BJ (cell line): ENCODE measurements around the gene RAB3IL1. TPM values are rescaled to one million over a fixed set of nuclear protein-coding genes. Genes with fewer than 3 reads are reported as not detected.

ENCODE experiments used
- CTCF ChIA-PET: fragments of 350-600 bp; formaldehyde crosslinking; extraction: SDS; loops from one replicate; lab custom pipeline; 2021; ENCODE audit warnings: antibody characterized with exemption, inconsistent platforms; lab: Yijun Ruan, JAX
- POLR2A ChIA-PET: fragments of 300-600 bp; sonication (Branson Sonifier 250); formaldehyde crosslinking; extraction: SDS; loops from one replicate; lab custom pipeline; 2021; ENCODE audit warnings: antibody characterized with exemption; lab: Charles Lee
- DNase-seq: peaks from one replicate; pipeline ENCODE4 v3.0.0-alpha.2; 2011; ENCODE audit warnings: low read depth
- H3K27me3 ChIP-seq: 2 replicates; pipeline ENCODE4 v1.6.0; 2011; ENCODE audit warnings: low read length; ENCODE audit not compliant: control insufficient read depth, insufficient read depth
- H3K36me3 ChIP-seq: 2 replicates; pipeline ENCODE4 v1.5.1; 2011; ENCODE audit warnings: low read length; ENCODE audit not compliant: control insufficient read depth, insufficient read depth
- H3K4me3 ChIP-seq: 2 replicates; pipeline ENCODE4 v1.5.1; 2011; ENCODE audit warnings: low read depth, mild to moderate bottlenecking, control low read depth, low read length
- polyA plus RNA-seq: library from polyadenylated mRNA; depleted of rRNA; stranded (reverse); fragments of >200 nt; gene quantifications from 2 replicates; pipeline ENCODE4 v1.2.3, GENCODE V29; 2011
- TF ChIP-seq, protein P1 (sequence below): IDR thresholded peaks from 2 replicates; pipeline ENCODE4 v1.5.1; 2011; ENCODE audit warnings: low read depth, mild to moderate bottlenecking, control low read depth, inconsistent platforms, low read length, moderate library complexity; ENCODE audit not compliant: insufficient read depth

RAB3IL1 gene
- polyA plus RNA-seq, 1 experiment: 15.1 TPM

DNA sequence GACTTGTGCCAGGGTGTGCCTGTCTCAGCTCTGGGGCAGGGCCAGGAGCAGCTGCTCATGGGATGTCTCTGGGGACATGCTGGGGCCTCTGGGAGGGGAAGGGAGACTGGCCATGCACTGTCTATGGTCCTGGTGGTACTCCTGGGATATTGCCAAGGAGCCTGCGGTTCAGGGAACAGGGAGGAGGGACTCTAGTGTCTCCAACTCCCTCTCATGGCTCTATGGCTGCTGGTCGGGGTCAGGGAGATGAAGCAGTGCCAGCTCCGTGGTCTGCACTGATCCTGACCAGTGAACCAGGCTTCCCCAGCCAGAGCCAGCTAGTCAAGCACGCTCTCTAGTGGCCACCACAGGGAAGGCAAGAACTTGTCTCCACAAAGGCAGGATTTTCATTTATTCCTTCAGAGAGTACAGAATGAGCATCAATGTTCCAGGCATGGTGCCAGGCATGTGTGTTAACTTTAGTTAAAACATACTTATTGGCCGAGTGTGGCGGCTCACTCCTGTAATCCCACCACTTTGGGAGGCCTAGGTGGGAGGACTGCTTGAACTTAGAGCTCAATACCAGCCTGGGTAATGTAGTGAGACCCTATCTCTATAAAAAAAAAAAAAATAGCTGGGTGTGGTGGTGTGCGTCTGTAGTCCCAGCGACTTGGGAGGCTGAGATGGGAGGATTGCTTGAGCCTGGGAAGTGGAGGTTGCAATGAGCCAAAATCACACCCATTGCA lies 30.3 kb upstream of the RAB3IL1 start:
- H3K36me3 ChIP-seq: no peaks in the 10 kb centered on the region
- peaks cover 2% of the 10 kb centered on the region for H3K27me3 ChIP-seq
- H3K4me3 ChIP-seq: no peak overlapping the region
- DNase-seq: no peak
- ChIA-PET POLR2A (no interaction called here), CTCF (interaction anchor here (0.6 to 10.2 kb wide), 36 partner anchors 10 to 163 kb away, joined by 3 to 374 read pairs (median 6); partner anchors contain the start of genes FEN1, FTH1, RAB3IL1 and TMEM258)
- TF ChIP-seq, protein P1, sequence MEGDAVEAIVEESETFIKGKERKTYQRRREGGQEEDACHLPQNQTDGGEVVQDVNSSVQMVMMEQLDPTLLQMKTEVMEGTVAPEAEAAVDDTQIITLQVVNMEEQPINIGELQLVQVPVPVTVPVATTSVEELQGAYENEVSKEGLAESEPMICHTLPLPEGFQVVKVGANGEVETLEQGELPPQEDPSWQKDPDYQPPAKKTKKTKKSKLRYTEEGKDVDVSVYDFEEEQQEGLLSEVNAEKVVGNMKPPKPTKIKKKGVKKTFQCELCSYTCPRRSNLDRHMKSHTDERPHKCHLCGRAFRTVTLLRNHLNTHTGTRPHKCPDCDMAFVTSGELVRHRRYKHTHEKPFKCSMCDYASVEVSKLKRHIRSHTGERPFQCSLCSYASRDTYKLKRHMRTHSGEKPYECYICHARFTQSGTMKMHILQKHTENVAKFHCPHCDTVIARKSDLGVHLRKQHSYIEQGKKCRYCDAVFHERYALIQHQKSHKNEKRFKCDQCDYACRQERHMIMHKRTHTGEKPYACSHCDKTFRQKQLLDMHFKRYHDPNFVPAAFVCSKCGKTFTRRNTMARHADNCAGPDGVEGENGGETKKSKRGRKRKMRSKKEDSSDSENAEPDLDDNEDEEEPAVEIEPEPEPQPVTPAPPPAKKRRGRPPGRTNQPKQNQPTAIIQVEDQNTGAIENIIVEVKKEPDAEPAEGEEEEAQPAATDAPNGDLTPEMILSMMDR: peak; percentile 98

DNA sequence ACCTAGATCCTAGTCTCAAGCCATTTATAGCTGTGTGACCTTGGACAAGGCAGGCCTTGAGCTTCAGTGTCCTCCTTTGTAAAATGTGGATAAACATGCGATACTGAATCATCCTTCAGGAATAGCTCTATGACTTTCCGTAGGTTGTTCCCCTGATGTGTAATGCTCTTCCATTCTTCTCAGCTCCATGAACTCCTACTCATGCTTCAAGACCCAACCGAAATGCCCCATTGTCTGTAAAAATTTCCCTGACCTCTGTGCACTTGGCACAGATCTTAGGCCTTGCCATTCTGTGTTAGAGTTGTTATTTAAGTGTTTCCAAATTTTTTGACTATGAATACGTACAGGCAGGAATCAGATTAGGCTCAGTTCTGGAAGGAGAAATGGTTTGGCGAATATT lies 29.5 kb upstream of the RAB3IL1 start:
- ChIA-PET CTCF (interaction anchor here (0.6 to 10.2 kb wide), 34 partner anchors 10 to 164 kb away, joined by 3 to 374 read pairs (median 8); partner anchors contain the start of genes FEN1, FTH1, RAB3IL1 and TMEM258), POLR2A (no interaction called here)
- no peak for DNase-seq
- no peak overlapping the region for H3K4me3 ChIP-seq
- TF ChIP-seq, protein P1: no peak
- no peaks in the 10 kb centered on the region for H3K36me3 ChIP-seq
- H3K27me3 ChIP-seq: peaks cover 2% of the 10 kb centered on the region

DNA sequence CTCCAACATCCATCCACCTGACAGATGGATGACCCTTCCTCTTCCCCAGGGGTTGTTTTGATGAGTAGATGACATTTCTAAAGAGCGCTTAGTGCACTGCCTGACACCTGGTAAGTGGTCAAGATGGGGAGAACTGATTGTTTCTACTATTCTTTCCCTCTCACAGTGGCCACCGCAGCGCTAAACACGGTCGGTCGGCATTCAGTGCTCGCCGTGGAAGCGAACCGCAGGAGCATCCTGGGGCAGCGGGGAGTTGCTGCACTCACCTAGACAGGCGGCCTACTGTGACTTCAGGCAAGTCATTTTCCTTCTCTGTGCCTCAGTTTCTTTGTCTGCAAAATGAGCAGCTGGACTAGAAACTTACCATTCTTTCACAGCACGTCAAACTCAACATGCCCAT lies 27.8 kb upstream of the RAB3IL1 start:
- peaks cover 2% of the 10 kb centered on the region for H3K27me3 ChIP-seq
- DNase-seq: no peak
- ChIA-PET CTCF (interaction anchor here (0.6 to 10.2 kb wide), 11 partner anchors 11 to 468 kb away, joined by 3 to 374 read pairs (median 4); no protein-coding TSS in a partner anchor), POLR2A (no interaction called here)
- H3K4me3 ChIP-seq: no peak overlapping the region
- TF ChIP-seq, protein P1: no peak
- no peaks in the 10 kb centered on the region for H3K36me3 ChIP-seq

GRCh38 chr11:61940466-61940865 lies 23.1 kb upstream of the RAB3IL1 start:
- no peak for DNase-seq
- TF ChIP-seq, protein P1: no peak
- Histone ChIP-seq H3K36me3 (no peaks in the 10 kb centered on the region), H3K4me3 (no peak overlapping the region), H3K27me3 (peaks cover 3% of the 10 kb centered on the region)
- ChIA-PET POLR2A (no interaction called here), CTCF (interaction anchor here (0.6 to 3.1 kb wide), 2 partner anchors 42 to 141 kb away, joined by 4 to 24 read pairs; no protein-coding TSS in a partner anchor)

- CTCF ChIA-PET: interaction anchor here (1.0 to 2.6 kb wide), 2 partner anchors 11 to 36 kb away, joined by 4 to 19 read pairs; no protein-coding TSS in a partner anchor
Observed at GRCh38 chr11:61935861-61936260, 18.5 kb upstream of the RAB3IL1 start.

More at GRCh38 chr11:61935861-61936260, 18.5 kb upstream of the RAB3IL1 start:
- TF ChIP-seq, protein P1: no peak
- Histone ChIP-seq H3K27me3 (peaks cover 1% of the 10 kb centered on the region; the same call in 1 of the 2 replicates), H3K4me3 (no peak overlapping the region), H3K36me3 (no peaks in the 10 kb centered on the region)
- DNase-seq: no peak
- POLR2A ChIA-PET: no interaction called here
